Activated CD8-positive, alpha-beta T cell treated with anti-CD3 and anti-CD28 coated beads for 36 hours (primary cell): ENCODE measurements around the gene ERAL1. TPM values are rescaled to one million over a fixed set of nuclear protein-coding genes. Genes with fewer than 3 reads are reported as not detected.
A peak's percentile ranks its signal among the peaks of the same experiment; 100 is the strongest.

Experiments
- ATAC-seq: fragments of 200-7000 bp; cut with Tn5 transposase; one replicate; pipeline ENCODE4 v1.10.0; 2021; ENCODE audit warnings: mild to moderate bottlenecking, moderate library complexity
- CTCF ChIA-PET: fragments of 350-600 bp; sonication (Branson Sonifier 250); formaldehyde crosslinking; loops from one replicate; lab custom pipeline; 2021; ENCODE audit warnings: antibody characterized with exemption; lab: Charles Lee
- POLR2A ChIA-PET: fragments of 350-600 bp; sonication (Branson Sonifier 250); formaldehyde crosslinking; loops from one replicate; lab custom pipeline; 2021; ENCODE audit warnings: antibody characterized with exemption; lab: Charles Lee
- DNase-seq: peaks from one replicate; pipeline ENCODE4 v3.0.0-alpha.2; 2020
- H3K27ac Mint-ChIP-seq: one replicate; pipeline ENCODE4 v1.8.0; 2021; ENCODE audit warnings: mild to moderate bottlenecking, mixed read lengths
- H3K27me3 Mint-ChIP-seq: one replicate; pipeline ENCODE4 v1.8.0; 2021; ENCODE audit warnings: mixed read lengths
- H3K36me3 Mint-ChIP-seq: one replicate; pipeline ENCODE4 v1.8.0; 2021; ENCODE audit warnings: low read depth, mixed read lengths
- H3K4me1 Mint-ChIP-seq: one replicate; pipeline ENCODE4 v1.8.0; 2021; ENCODE audit warnings: low read depth, mixed read lengths
- H3K4me3 Mint-ChIP-seq: one replicate; pipeline ENCODE4 v1.8.0; 2021; ENCODE audit warnings: mild to moderate bottlenecking, moderate library complexity, mixed read lengths
- H3K9me3 Mint-ChIP-seq: one replicate; pipeline ENCODE4 v1.8.0; 2021; ENCODE audit warnings: mixed read lengths
- CTCF ChIP-seq: fragments of 200-600 bp; IDR thresholded peaks from one replicate; pipeline ENCODE4 v1.8.0; 2022; ENCODE audit warnings: antibody characterized with exemption, mild to moderate bottlenecking
- intact Hi-C: fragments of 100-400 bp; cut with micrococcal nuclease; formaldehyde crosslinking; loops from one replicate; pipeline ENCODE4 v1.10.0; 2022
- total RNA-seq, 2 experiments: library from RNA; stranded (reverse); gene quantifications; one replicate each; pipeline ENCODE4 v1.2.3, GENCODE V29; 2021

ERAL1 gene
- total RNA-seq, 2 experiments from 2014 or later, result 58.2 to 60.0 TPM

- TF ChIP-seq CTCF, result no peak
- Mint-ChIP-seq H3K9me3 (no peaks in the 10 kb centered on the region), H3K4me1 (peaks cover 12% of the 10 kb centered on the region), H3K4me3 (no peak overlapping the region), H3K36me3 (peaks cover 22% of the 10 kb centered on the region), H3K27me3 (no peaks in the 10 kb centered on the region), H3K27ac (no peak overlapping the region)
- CTCF ChIA-PET, result interaction anchor here (1.1 to 2.0 kb wide), 9 partner anchors 10 to 235 kb away, joined by 3 to 7 read pairs (median 3); no protein-coding TSS in a partner anchor
- ATAC-seq (no peak), DNase-seq (no peak)
- POLR2A ChIA-PET, result interaction anchor here (0.8 to 4.2 kb wide), 4 partner anchors 10 to 122 kb away, joined by 3 to 22 read pairs (median 6); no protein-coding TSS in a partner anchor
- intact Hi-C loops, result no loop called here
Observed at GRCh38 chr17:28882154-28882895, 27.5 kb downstream of the ERAL1 start.

GRCh38 chr17:28883967-28884702, 29.3 kb downstream of the ERAL1 start:
- intact Hi-C loops, result no loop called here
- H3K9me3 Mint-ChIP-seq, result no peaks in the 10 kb centered on the region
- H3K27me3 Mint-ChIP-seq, result no peaks in the 10 kb centered on the region
- ChIA-PET POLR2A (no interaction called here), CTCF (no interaction called here)
- TF ChIP-seq CTCF, result no peak
- peaks cover 15% of the 10 kb centered on the region for H3K36me3 Mint-ChIP-seq
- no peak for ATAC-seq
- H3K4me1 Mint-ChIP-seq, result peaks cover 11% of the 10 kb centered on the region
- H3K27ac Mint-ChIP-seq, result peak overlapping the region; percentile 8
- H3K4me3 Mint-ChIP-seq, result no peak overlapping the region
- no peak for DNase-seq

GRCh38 chr17:28885363-28885762, 30.5 kb downstream of the ERAL1 start:
- POLR2A ChIA-PET, result interaction anchor here (0.5 kb wide), 1 partner anchor 9 kb away, joined by 4 read pairs; no protein-coding TSS in a partner anchor
- CTCF ChIA-PET, result no interaction called here

GRCh38 chr17:28885951-28886350, 31.1 kb downstream of the ERAL1 start:
- ATAC-seq (no peak), DNase-seq (no peak)
- no peaks in the 10 kb centered on the region for H3K27me3 Mint-ChIP-seq
- H3K27ac Mint-ChIP-seq, result no peak overlapping the region
- H3K9me3 Mint-ChIP-seq, result no peaks in the 10 kb centered on the region
- POLR2A ChIA-PET, result no interaction called here
- intact Hi-C loops, result no loop called here
- CTCF ChIA-PET, result no interaction called here
- H3K4me3 Mint-ChIP-seq, result no peak overlapping the region
- peaks cover 20% of the 10 kb centered on the region for H3K4me1 Mint-ChIP-seq
- no peak for TF ChIP-seq CTCF
- peaks cover 9% of the 10 kb centered on the region for H3K36me3 Mint-ChIP-seq

More at GRCh38 chr17:28885363-28885762, 30.5 kb downstream of the ERAL1 start:
- H3K27me3 Mint-ChIP-seq, result no peaks in the 10 kb centered on the region
- intact Hi-C loops, result no loop called here
- H3K4me3 Mint-ChIP-seq, result no peak overlapping the region
- TF ChIP-seq CTCF, result no peak
- peaks cover 8% of the 10 kb centered on the region for H3K36me3 Mint-ChIP-seq
- no peaks in the 10 kb centered on the region for H3K9me3 Mint-ChIP-seq
- DNase-seq (no peak), ATAC-seq (no peak)
- peaks cover 16% of the 10 kb centered on the region for H3K4me1 Mint-ChIP-seq
- no peak overlapping the region for H3K27ac Mint-ChIP-seq
